Spleen (tissue), 11 donors: ENCODE measurements around the gene COL23A1. TPM values are rescaled to one million over a fixed set of nuclear protein-coding genes. Genes with fewer than 3 reads are reported as not detected.

Experiments
- DNase-seq: peaks from one replicate; pipeline ENCODE4 v3.0.0-alpha.2; 2020
- H3K27ac ChIP-seq, 8 donors: fragments of 200-600 bp; sonication (generic) in 7 of 8; 1 replicate in 4 of 8; 2 replicates in 4 of 8; pipeline versions ENCODE4 v1.5.0 to v1.8.0; 2016 to 2021; ENCODE audit warnings: inconsistent platforms in 4 of 8, mild to moderate bottlenecking in 4 of 8, moderate library complexity in 1 of 8
- H3K27me3 ChIP-seq, 7 donors: fragments of 200-600 bp; sonication (generic) in 6 of 7; replicated peaks in 1 of 7; 1 replicate in 4 of 7; 2 replicates in 3 of 7; pipeline versions ENCODE4 v1.5.0 to v1.8.0; 2016 to 2021; ENCODE audit warnings: inconsistent platforms in 3 of 7, mild to moderate bottlenecking in 1 of 7
- H3K36me3 ChIP-seq, 6 donors: fragments of 200-600 bp; sonication (generic) in 5 of 6; 1 replicate in 4 of 6; 2 replicates in 2 of 6; pipeline versions ENCODE4 v1.5.0 to v1.8.0; 2016 to 2021; ENCODE audit warnings: inconsistent platforms in 2 of 6
- H3K4me1 ChIP-seq, 6 donors: fragments of 200-600 bp; sonication (generic) in 5 of 6; 1 replicate in 3 of 6; 2 replicates in 3 of 6; pipeline versions ENCODE4 v1.5.0 to v1.8.0; 2016 to 2021; ENCODE audit warnings: inconsistent platforms in 3 of 6
- H3K4me3 ChIP-seq, 8 donors: fragments of 200-600 bp; sonication (generic) in 7 of 8; 1 replicate in 4 of 8; 2 replicates in 4 of 8; pipeline versions ENCODE4 v1.5.0 to v1.8.0; 2016 to 2021; ENCODE audit warnings: inconsistent platforms in 4 of 8, mild to moderate bottlenecking in 4 of 8, moderate library complexity in 2 of 8
- H3K9me3 ChIP-seq, 8 donors: fragments of 200-600 bp; sonication (generic) in 7 of 8; 1 replicate in 4 of 8; 2 replicates in 4 of 8; pipeline versions ENCODE4 v1.5.0 to v1.8.0; 2016 to 2021; ENCODE audit warnings: inconsistent platforms in 4 of 8
- CTCF ChIP-seq, 11 experiments: fragments of 200-600 bp in 7 of 11; fragments of 450-650 bp in 4 of 11; sonication (generic) in 4 of 11; IDR thresholded peaks in 8 of 11; conservative IDR thresholded peaks in 3 of 11; 1 replicate in 7 of 11; 2 replicates in 4 of 11; pipeline versions ENCODE4 v1.4.0 to v1.8.0; 2016 to 2021; ENCODE audit warnings: antibody characterized with exemption in 11 of 11, inconsistent platforms in 4 of 11, mild to moderate bottlenecking in 1 of 11
- POLR2A ChIP-seq, 3 donors: fragments of 450-650 bp; IDR thresholded peaks; one replicate each; pipeline ENCODE4 v1.5.1; 2017; ENCODE audit warnings: antibody characterized with exemption in 3 of 3, mild to moderate bottlenecking in 1 of 3
- POLR2AphosphoS5 ChIP-seq, 3 donors: sonication (generic); formaldehyde crosslinking; IDR thresholded peaks; one replicate each; pipeline ENCODE4 v1.5.1; 2017; ENCODE audit warnings: antibody characterized with exemption in 3 of 3
- WGBS, 5 donors: extraction: QIAGEN DNeasy Blood & Tissue Kit in 3 of 5; methylation state at CpG; one replicate each; pipeline versions ENCODE4 v1.1.5 to v1.1.7; 2013 to 2018; 5-methylcytosine and 5-hydroxymethylcytosine counted together
- intact Hi-C: fragments of 100-400 bp; cut with DNase I; formaldehyde crosslinking; loops from one replicate; pipeline ENCODE4 v1.15.0; 2023; ENCODE audit warnings: low total_unique reads
- polyA plus RNA-seq, 3 donors: library from polyadenylated mRNA; stranded (reverse); fragments of 200-250 nt; gene quantifications; one replicate each; pipeline ENCODE4 v1.2.1, GENCODE V29; 2013
- total RNA-seq, 7 donors: library from RNA; depleted of rRNA in 3 of 7; stranded (reverse); fragments of >200 nt in 3 of 7; fragmentation: NEBNext Ultra II Directional in 4 of 7; extraction: Animal tissue kit (Norgen Biotek cat#: 25700) in 4 of 7; gene quantifications; one replicate each; pipeline versions ENCODE4 v1.1.0 to v1.2.1, GENCODE V29; 2016 to 2021
- donor health status: healthy with polysubstance abuse.
- donor health status: DM: no; HTN: no; CAD: no; lungs with moderate emphysema.
- donor health status: DM: no; HTN: no; CAD: no.
- donor health status: Bipolar disorder and iron deficiency.
- donor health status: healthy.
- donor health status: DM: no; HTN: no; CAD: no.
- donor health status: DM: yes; HTN: yes; CAD: no.

The COL23A1 gene
- total and polyA plus RNA-seq, 10 donors: 0.63 to 3.8 (median 1.9) TPM

DNA sequence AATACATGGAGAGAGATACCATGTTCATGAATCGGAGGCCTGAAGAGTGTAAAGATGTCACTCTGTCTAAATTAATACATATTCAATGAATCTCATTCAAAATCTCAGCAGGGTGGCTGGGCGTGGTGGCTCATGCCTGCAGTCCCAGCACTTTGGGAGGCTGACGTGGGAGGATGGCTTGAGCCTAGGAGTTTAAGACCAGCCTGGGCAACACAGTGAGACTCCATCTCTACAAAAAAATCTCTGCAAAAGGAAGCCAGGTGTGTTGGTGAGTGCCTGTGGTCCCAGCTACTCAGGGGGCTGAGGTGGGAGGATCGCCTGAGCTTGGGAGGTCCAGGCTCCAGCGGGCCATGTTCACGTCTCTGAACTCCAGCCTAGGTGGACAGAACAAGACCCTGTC lies 49.7 kb downstream of the COL23A1 start:
- TF ChIP-seq POLR2AphosphoS5 (IDR thresholded peaks at IDR 0.05): no peak
- no peak for TF ChIP-seq POLR2A (IDR thresholded peaks at IDR 0.05)
- no peak for TF ChIP-seq CTCF (IDR thresholded peaks at IDR 0.05 in 8 of 11, conservative IDR thresholded peaks at IDR 0.05 in 3 of 11)
- peaks cover 0 to 21% (median 0%) of the 10 kb centered on the region in 6 donors for H3K4me1 ChIP-seq
- H3K4me3 ChIP-seq: no peak overlapping the region
- WGBS, 5 donors: 87 to 97% (median 89%) methylated on average over 6 of the region's 6 CpGs
- no peaks in the 10 kb centered on the region for H3K9me3 ChIP-seq
- DNase-seq: no peak
- no peaks in the 10 kb centered on the region for H3K36me3 ChIP-seq
- no peak overlapping the region for H3K27ac ChIP-seq
- intact Hi-C loops: no loop called here
- H3K27me3 ChIP-seq: no peaks in the 10 kb centered on the region

DNA sequence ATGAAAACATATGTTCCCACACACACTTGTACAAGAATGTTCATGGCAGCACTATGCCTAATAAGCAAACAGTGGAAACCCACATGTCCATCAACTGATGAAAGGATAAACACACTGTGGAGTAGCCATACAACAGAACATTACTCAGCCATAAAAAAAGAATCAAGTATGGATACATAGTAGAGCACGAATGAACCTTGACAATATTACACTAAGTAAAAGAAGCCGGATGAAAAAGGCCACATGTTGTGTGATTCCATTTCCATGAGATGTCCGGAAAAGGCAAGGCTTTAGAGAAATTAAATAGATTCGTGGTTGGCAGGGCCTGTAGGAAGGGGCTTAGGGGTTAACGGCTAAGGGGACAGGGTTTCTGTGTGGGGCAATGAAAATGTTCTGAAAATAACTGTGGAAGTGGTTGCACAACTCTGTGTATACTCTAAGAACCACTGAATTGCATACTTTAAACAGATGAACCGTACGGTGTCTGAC lies 51.4 kb downstream of the COL23A1 start:
- 46 to 73% (median 60%) methylated on average over 7 of the region's 7 CpGs for WGBS, 5 donors
- no peak for TF ChIP-seq CTCF (IDR thresholded peaks at IDR 0.05 in 8 of 11, conservative IDR thresholded peaks at IDR 0.05 in 3 of 11)
- TF ChIP-seq POLR2AphosphoS5 (IDR thresholded peaks at IDR 0.05): no peak
- TF ChIP-seq POLR2A (IDR thresholded peaks at IDR 0.05): no peak
- no peaks in the 10 kb centered on the region for H3K9me3 ChIP-seq
- H3K27ac ChIP-seq: peak overlapping the region in 3 of 8 donors; percentile 30 to 63 (median 57)
- no peaks in the 10 kb centered on the region for H3K36me3 ChIP-seq
- H3K27me3 ChIP-seq: no peaks in the 10 kb centered on the region
- DNase-seq: no peak
- H3K4me3 ChIP-seq: no peak overlapping the region
- H3K4me1 ChIP-seq: peaks cover 0 to 21% (median 3%) of the 10 kb centered on the region in 6 donors
- intact Hi-C loops: no loop called here

GRCh38 chr5:178537467-178538371 lies 52.5 kb downstream of the COL23A1 start:
- H3K4me3 ChIP-seq: no peak overlapping the region
- no peaks in the 10 kb centered on the region for H3K27me3 ChIP-seq
- H3K9me3 ChIP-seq: no peaks in the 10 kb centered on the region
- peaks cover 0 to 25% (median 3%) of the 10 kb centered on the region in 6 donors for H3K4me1 ChIP-seq
- TF ChIP-seq POLR2A (IDR thresholded peaks at IDR 0.05) (no peak), CTCF (IDR thresholded peaks at IDR 0.05 in 8 of 11, conservative IDR thresholded peaks at IDR 0.05 in 3 of 11) (no peak), POLR2AphosphoS5 (IDR thresholded peaks at IDR 0.05) (no peak)
- H3K27ac ChIP-seq: no peak overlapping the region
- intact Hi-C loops: no loop called here
- no peaks in the 10 kb centered on the region for H3K36me3 ChIP-seq
- WGBS, 5 donors: 65 to 88% (median 77%) methylated on average over 31 of the region's 31 CpGs
- no peak for DNase-seq
